ENCODE data around the gene ATF7IP2. TPM values are rescaled to one million over a fixed set of nuclear protein-coding genes. Genes with fewer than 3 reads are reported as not detected.

ATF7IP2 gene
- total RNA-seq, 2 experiments from 2014 or later: 82.9 to 86.9 TPM

GRCh38 chr16:10453159-10453510 is 67.3 kb downstream of the ATF7IP2 start:
- TF ChIP-seq CTCF (IDR thresholded peaks at IDR 0.05): no peak
- POLR2A ChIA-PET: no interaction called here
- ATAC-seq (ENCODE audit: poor library complexity) (no peak), DNase-seq (no peak)
- Histone ChIP-seq H3K9me3 (ENCODE audit: control insufficient read depth in 1 of 2, insufficient read depth in 1 of 2, low read length in 2 of 2) (no peaks in the 10 kb centered on the region), H3K27ac (ENCODE audit: low read depth in 1 of 2, low read length in 2 of 2) (no peak overlapping the region), H3K27me3 (ENCODE audit: control insufficient read depth in 1 of 2, insufficient read depth in 2 of 2, low read length in 2 of 2) (no peaks in the 10 kb centered on the region), H3K4me3 (ENCODE audit: low read length) (no peak overlapping the region), H3K4me1 (ENCODE audit: insufficient read depth, low read length) (peaks cover 4% of the 10 kb centered on the region), H3K36me3 (ENCODE audit: insufficient read depth, low read length) (peaks cover 43% of the 10 kb centered on the region)
- CTCF ChIA-PET: no interaction called here
- H3K36me3 Mint-ChIP-seq (ENCODE audit: low read depth): peaks cover 94% of the 10 kb centered on the region
- no peaks in the 10 kb centered on the region for H3K27me3 Mint-ChIP-seq
- H3K27ac Mint-ChIP-seq: no peak overlapping the region
- intact Hi-C loops (cut with DNase I, micrococcal nuclease): no loop called here
- H3K4me1 Mint-ChIP-seq (ENCODE audit: low read depth): peaks cover 16% of the 10 kb centered on the region
- H3K4me3 Mint-ChIP-seq: no peak overlapping the region
- H3K9me3 Mint-ChIP-seq: peaks cover 8% of the 10 kb centered on the region

- H3K9me3 ChIP-seq (ENCODE audit: control insufficient read depth in 1 of 2, insufficient read depth in 1 of 2, low read length in 2 of 2): no peaks in the 10 kb centered on the region
- no peak overlapping the region for H3K27ac ChIP-seq (ENCODE audit: low read depth in 1 of 2, low read length in 2 of 2)
- Mint-ChIP-seq H3K27ac (no peak overlapping the region), H3K9me3 (no peaks in the 10 kb centered on the region), H3K36me3 (ENCODE audit: low read depth) (peaks cover 86% of the 10 kb centered on the region), H3K4me3 (no peak overlapping the region), H3K27me3 (no peaks in the 10 kb centered on the region), H3K4me1 (ENCODE audit: low read depth) (no peaks in the 10 kb centered on the region)
- POLR2A ChIA-PET: interaction anchor here (0.6 to 0.7 kb wide), 2 partner anchors 8 to 41 kb away, joined by 4 read pairs; no protein-coding TSS in a partner anchor
- CTCF ChIA-PET: no interaction called here
- no peak for TF ChIP-seq CTCF (IDR thresholded peaks at IDR 0.05)
- peaks cover 39% of the 10 kb centered on the region for H3K36me3 ChIP-seq (ENCODE audit: insufficient read depth, low read length)
- no peaks in the 10 kb centered on the region for H3K4me1 ChIP-seq (ENCODE audit: insufficient read depth, low read length)
- no peak for DNase-seq
- ATAC-seq (ENCODE audit: poor library complexity): no peak
- H3K27me3 ChIP-seq (ENCODE audit: control insufficient read depth in 1 of 2, insufficient read depth in 2 of 2, low read length in 2 of 2): no peaks in the 10 kb centered on the region
- intact Hi-C loops (cut with DNase I, micrococcal nuclease): no loop called here
- H3K4me3 ChIP-seq (ENCODE audit: low read length): no peak overlapping the region
Observed at GRCh38 chr16:10465821-10466220, 80.0 kb downstream of the ATF7IP2 start.

GRCh38 chr16:10466313-10466712 is 80.5 kb downstream of the ATF7IP2 start:
- Mint-ChIP-seq H3K4me3 (no peak overlapping the region), H3K4me1 (ENCODE audit: low read depth) (no peaks in the 10 kb centered on the region), H3K36me3 (ENCODE audit: low read depth) (peaks cover 86% of the 10 kb centered on the region), H3K9me3 (no peaks in the 10 kb centered on the region), H3K27me3 (no peaks in the 10 kb centered on the region), H3K27ac (no peak overlapping the region)
- Histone ChIP-seq H3K27ac (ENCODE audit: low read depth in 1 of 2, low read length in 2 of 2) (no peak overlapping the region), H3K36me3 (ENCODE audit: insufficient read depth, low read length) (peaks cover 39% of the 10 kb centered on the region), H3K27me3 (ENCODE audit: control insufficient read depth in 1 of 2, insufficient read depth in 2 of 2, low read length in 2 of 2) (no peaks in the 10 kb centered on the region), H3K4me1 (ENCODE audit: insufficient read depth, low read length) (no peaks in the 10 kb centered on the region), H3K4me3 (ENCODE audit: low read length) (no peak overlapping the region), H3K9me3 (ENCODE audit: control insufficient read depth in 1 of 2, insufficient read depth in 1 of 2, low read length in 2 of 2) (peaks cover 0 to 4% of the 10 kb centered on the region in 2 experiments)
- no peak for DNase-seq
- intact Hi-C loops (cut with DNase I, micrococcal nuclease): no loop called here
- TF ChIP-seq CTCF (IDR thresholded peaks at IDR 0.05): no peak
- ATAC-seq (ENCODE audit: poor library complexity): no peak
- ChIA-PET POLR2A (no interaction called here), CTCF (no interaction called here)
